IMR-90 (cell line): ENCODE data around the gene ALS2CL. TPM values are rescaled to one million over a fixed set of nuclear protein-coding genes. Genes with fewer than 3 reads are reported as not detected.
A peak's percentile ranks its signal among the peaks of the same experiment; 100 is the strongest.

Source experiments
- ATAC-seq: fragments of 200-7000 bp; cut with Tn5 transposase; 2 replicates; pipeline ENCODE4 v1.9.1; 2020; ENCODE audit warnings: low read depth, mild to moderate bottlenecking, moderate library complexity
- BruUV-seq: library from RNA; stranded (reverse); fragments of 400-500 nt; replicated peaks from 2 replicates; lab custom pipeline; 2021; lab: Mats Ljungman, UMichigan
- CTCF ChIA-PET: fragments of 300-600 bp; formaldehyde crosslinking; extraction: SDS; loops from one replicate; lab custom pipeline; 2021; ENCODE audit warnings: antibody characterized with exemption; lab: Yijun Ruan, JAX
- POLR2A ChIA-PET: fragments of 300-600 bp; sonication (Branson Sonifier 250); formaldehyde crosslinking; loops from one replicate; lab custom pipeline; 2022; ENCODE audit warnings: antibody characterized with exemption; ENCODE audit not compliant: unreplicated experiment; lab: Charles Lee
- DNase-seq: peaks from one replicate; pipeline ENCODE4 v3.0.0; 2013
- H2AFZ ChIP-seq: replicated peaks from 2 replicates; pipeline ENCODE3; 2013; ENCODE audit warnings: low read length, mild to moderate bottlenecking; ENCODE audit not compliant: poor library complexity
- H2AK5ac ChIP-seq: 2 replicates; pipeline ENCODE4 v1.6.1; 2013; ENCODE audit warnings: low read depth, low read length, inconsistent platforms
- H2AK9ac ChIP-seq: replicated peaks from 2 replicates; pipeline ENCODE3; 2013; ENCODE audit warnings: mild to moderate bottlenecking, low read depth, low read length, moderate library complexity; ENCODE audit not compliant: poor library complexity
- H2BK120ac ChIP-seq: 2 replicates; pipeline ENCODE4 v1.6.1; 2013; ENCODE audit warnings: low read depth, low read length, inconsistent platforms
- H2BK15ac ChIP-seq: 3 replicates; pipeline ENCODE4 v1.6.1; 2013; ENCODE audit warnings: low read depth, low read length, inconsistent platforms
- H2BK20ac ChIP-seq: 2 replicates; pipeline ENCODE4 v1.6.1; 2013; ENCODE audit warnings: low read depth, mild to moderate bottlenecking, inconsistent platforms, low read length, moderate library complexity
- H2BK5ac ChIP-seq: 2 replicates; pipeline ENCODE4 v1.6.1; 2013; ENCODE audit warnings: mild to moderate bottlenecking, low read depth, low read length, inconsistent platforms; ENCODE audit not compliant: poor library complexity, severe bottlenecking
- H3K14ac ChIP-seq: replicated peaks from 2 replicates; pipeline ENCODE4 v1.6.1; 2013; ENCODE audit warnings: low read depth, low read length, inconsistent platforms
- H3K18ac ChIP-seq: 2 replicates; pipeline ENCODE4 v1.6.1; 2013; ENCODE audit warnings: low read depth, low read length, control low read depth
- H3K23ac ChIP-seq: 2 replicates; pipeline ENCODE4 v1.6.1; 2013; ENCODE audit warnings: low read depth, low read length, inconsistent platforms
- H3K27ac ChIP-seq: 2 replicates; pipeline ENCODE4 v1.5.1; 2013; ENCODE audit warnings: mild to moderate bottlenecking, control low read depth, low read length; ENCODE audit not compliant: insufficient read depth
- H3K27me3 ChIP-seq: 2 replicates; pipeline ENCODE4 v1.6.1; 2013; ENCODE audit warnings: low read length; ENCODE audit not compliant: control insufficient read depth, insufficient read depth
- H3K36me3 ChIP-seq: 2 replicates; pipeline ENCODE4 v1.6.1; 2013; ENCODE audit warnings: low read length, mixed read lengths; ENCODE audit not compliant: control insufficient read depth, insufficient read depth
- H3K4ac ChIP-seq: 2 replicates; pipeline ENCODE4 v1.6.1; 2013; ENCODE audit warnings: low read depth, low read length, inconsistent platforms
- H3K4me1 ChIP-seq: 2 replicates; pipeline ENCODE4 v1.6.1; 2013; ENCODE audit warnings: low read length, mixed read lengths; ENCODE audit not compliant: control insufficient read depth, insufficient read depth
- H3K4me2 ChIP-seq: 2 replicates; pipeline ENCODE4 v1.6.1; 2013; ENCODE audit warnings: low read depth, mild to moderate bottlenecking, control low read depth, low read length, moderate library complexity
- H3K4me3 ChIP-seq: 2 replicates; pipeline ENCODE4 v1.5.1; 2013; ENCODE audit warnings: low read depth, mild to moderate bottlenecking, control low read depth, low read length, moderate library complexity; ENCODE audit not compliant: insufficient read depth
- H3K56ac ChIP-seq: 2 replicates; pipeline ENCODE4 v1.6.1; 2013; ENCODE audit warnings: low read length, inconsistent platforms; ENCODE audit not compliant: insufficient read depth; ENCODE audit errors: extremely low read depth
- H3K79me1 ChIP-seq, 2 experiments: 2 replicates each; pipeline ENCODE4 v1.6.1; 2013; ENCODE audit warnings: low read length in 2 of 2, inconsistent platforms in 1 of 2, low read depth in 1 of 2
- H3K9ac ChIP-seq: 2 replicates; pipeline ENCODE4 v1.6.1; 2013; ENCODE audit warnings: low read depth, low read length, control low read depth
- H3K9me1 ChIP-seq: 2 replicates; pipeline ENCODE4 v1.6.1; 2013; ENCODE audit warnings: low read length, inconsistent platforms; ENCODE audit not compliant: insufficient read depth
- H3K9me3 ChIP-seq: 2 replicates; pipeline ENCODE4 v1.6.1; 2013; ENCODE audit warnings: low read length; ENCODE audit not compliant: control insufficient read depth, insufficient read depth
- H4K20me1 ChIP-seq: 2 replicates; pipeline ENCODE4 v1.6.1; 2013; ENCODE audit warnings: low read length, inconsistent platforms; ENCODE audit not compliant: insufficient read depth
- H4K5ac ChIP-seq: 2 replicates; pipeline ENCODE4 v1.6.1; 2013; ENCODE audit warnings: mild to moderate bottlenecking, low read depth, low read length, control low read depth
- H4K8ac ChIP-seq, 2 experiments: 2 replicates each; pipeline ENCODE4 v1.6.1; 2013; ENCODE audit warnings: low read depth in 2 of 2, low read length in 2 of 2, control low read depth in 1 of 2, inconsistent platforms in 1 of 2
- H4K91ac ChIP-seq: 2 replicates; pipeline ENCODE4 v1.6.1; 2013; ENCODE audit warnings: low read depth, low read length, inconsistent platforms; ENCODE audit not compliant: insufficient read depth
- BHLHE40 ChIP-seq: fragments of 150-350 bp; IDR thresholded peaks from 2 replicates; pipeline ENCODE4 v1.6.1; 2016; ENCODE audit warnings: mild to moderate bottlenecking, low read depth, low read length
- CHD1 ChIP-seq: IDR thresholded peaks from 2 replicates; pipeline ENCODE4 v1.6.1; 2012; ENCODE audit warnings: low read depth, low read length, improper control_type of control experiment
- ELK1 ChIP-seq: fragments of 150-350 bp; IDR thresholded peaks from 2 replicates; pipeline ENCODE4 v1.6.1; 2016; ENCODE audit warnings: low read depth, mild to moderate bottlenecking, low read length, moderate library complexity, borderline replicate concordance
- FOS ChIP-seq: fragments of 150-350 bp; IDR thresholded peaks from 2 replicates; pipeline ENCODE4 v1.6.1; 2016; ENCODE audit warnings: low read depth, low read length
- MAZ ChIP-seq: IDR thresholded peaks from 2 replicates; pipeline ENCODE4 v1.6.1; 2012; ENCODE audit warnings: low read depth, mild to moderate bottlenecking, low read length, improper control_type of control experiment, moderate library complexity, borderline replicate concordance
- MXI1 ChIP-seq: IDR thresholded peaks from 2 replicates; pipeline ENCODE4 v1.6.1; 2012; ENCODE audit warnings: low read depth, mild to moderate bottlenecking, low read length, moderate library complexity, borderline replicate concordance
- RCOR1 ChIP-seq: IDR thresholded peaks from 2 replicates; pipeline ENCODE4 v1.6.1; 2012; ENCODE audit warnings: mild to moderate bottlenecking, low read length, improper control_type of control experiment; ENCODE audit not compliant: insufficient replicate concordance
- WGBS, 2 experiments: methylation state at CpG; one replicate each; pipeline versions ENCODE4 v1.1.5 to v1.1.7; 2013; ENCODE audit warnings: missing lambda C conversion rate in 2 of 2; ENCODE audit not compliant: insufficient read length in 1 of 2; ENCODE audit errors: extremely low coverage in 2 of 2; 5-methylcytosine and 5-hydroxymethylcytosine counted together
- dilution Hi-C: fragments of 300-500 bp; cut with HindIII; formaldehyde crosslinking; loops from one replicate; pipeline ENCODE4 v1.14.3; 2018; ENCODE audit warnings: low sequenced_read_pairs; ENCODE audit not compliant: unreplicated experiment
- in situ Hi-C: fragments of 300-500 bp; cut with MboI; formaldehyde crosslinking; loops from 3 replicates; pipeline ENCODE4 v1.14.3; 2019; ENCODE audit warnings: low sequenced_read_pairs, inconsistent platforms, mixed read lengths
- intact Hi-C: fragments of 100-400 bp; cut with micrococcal nuclease; formaldehyde crosslinking; loops from 2 replicates; pipeline ENCODE4 v1.10.0; 2022
- polyA plus RNA-seq, 3 experiments: library from polyadenylated mRNA; depleted of rRNA; stranded (reverse); fragments of >200 nt; gene quantifications; 2 replicates each; pipeline ENCODE4 v1.2.3, GENCODE V29; 2012; ENCODE audit warnings: low replicate concordance in 1 of 3
- total RNA-seq: library from RNA; depleted of rRNA; stranded (reverse); fragments of >200 nt; gene quantifications from 2 replicates; pipeline ENCODE4 v1.2.3, GENCODE V29; 2012

The ALS2CL gene
- total and polyA plus RNA-seq, 2 of the 4 experiments (the other 2 are of a cell fraction) = 2.2 to 4.8 TPM

- POLR2A ChIA-PET = no interaction called here
Observed at GRCh38 chr3:46646700-46647099, 46.8 kb downstream of the ALS2CL start.

More at GRCh38 chr3:46646700-46647099, 46.8 kb downstream of the ALS2CL start:
- H3K9ac ChIP-seq = no peak overlapping the region
- peak overlapping the region; percentile 59; the same call in 1 of the 2 replicates for H3K27ac ChIP-seq
- H3K9me3 ChIP-seq = peaks cover 1% of the 10 kb centered on the region; the same call in 1 of the 2 replicates
- in situ Hi-C loops (no loop called here), intact Hi-C loops (no loop called here), dilution Hi-C loops (no loop called here)
- H3K36me3 ChIP-seq = no peaks in the 10 kb centered on the region
- H3K4ac ChIP-seq = no peak overlapping the region
- no peak overlapping the region for H2BK15ac ChIP-seq
- no peaks in the 10 kb centered on the region for H3K79me1 ChIP-seq
- no peaks in the 10 kb centered on the region for H4K20me1 ChIP-seq
- H4K8ac ChIP-seq = peak overlapping the region; percentile 3 to 21; a peak in 1 of 4 replicates
- no peak overlapping the region for H2AK5ac ChIP-seq
- WGBS, 2 experiments = 61% methylated on average over 4 of the region's 6 CpGs; no CpG with 5 or more reads in 1 of the 2 experiments
- peak overlapping the region; percentile 17 for H4K5ac ChIP-seq
- H4K91ac ChIP-seq = peak overlapping the region; percentile 66; the same call in 1 of the 2 replicates
- H3K23ac ChIP-seq = no peak overlapping the region
- peak overlapping the region; percentile 67 for H2AFZ ChIP-seq
- peaks cover 9% of the 10 kb centered on the region for H3K4me1 ChIP-seq
- no peaks in the 10 kb centered on the region for H3K9me1 ChIP-seq
- TF ChIP-seq RCOR1 = no peak
- TF ChIP-seq FOS = 0 out of 2 replicates have a peak, but pooled peaks have one; percentile 20
- TF ChIP-seq MAZ = no peak
- TF ChIP-seq CHD1 = no peak
- TF ChIP-seq BHLHE40 = no peak
- TF ChIP-seq ELK1 = no peak
- TF ChIP-seq MXI1 = no peak
- peak overlapping the region; percentile 72 for H3K18ac ChIP-seq
- ATAC-seq = peak; percentile 97
- no peak overlapping the region for H3K14ac ChIP-seq
- no peak overlapping the region for H3K4me3 ChIP-seq
- H2BK120ac ChIP-seq = no peak overlapping the region
- BruUV-seq = no TSS peak
- peak; percentile 89 for DNase-seq
- no peak overlapping the region for H3K4me2 ChIP-seq
- 0 out of 2 replicates have a peak overlapping the region, but pooled peaks have one; percentile 8 for H2BK20ac ChIP-seq
- CTCF ChIA-PET = interaction anchor here (1.0 to 1.2 kb wide), 2 partner anchors 17 to 158 kb away, joined by 3 to 6 read pairs; no protein-coding TSS in a partner anchor
- H3K56ac ChIP-seq = no peak overlapping the region
- H2BK5ac ChIP-seq = peak overlapping the region; percentile 4
- peaks cover 4% of the 10 kb centered on the region; the same call in 1 of the 2 replicates for H3K27me3 ChIP-seq
- H2AK9ac ChIP-seq = no peak overlapping the region
